GM18907 (cell line): Measurements from ENCODE around the gene KDM4C.
"Not testable (repeated sequence)": the region's sequence is repeated elsewhere in the genome, so short reads cannot be mapped to it uniquely, and the experiment has no call there.

Experiments used
- ATAC-seq: cut with Tn5 transposase; IDR thresholded peaks from one replicate; pipeline ENCODE4 v1.9.1; 2021; ENCODE audit warnings: mild to moderate bottlenecking, moderate library complexity; ENCODE audit not compliant: unreplicated experiment

KDM4C gene

GRCh38 chr9:7011395-7012067, 253.8 kb downstream of the KDM4C start:
- ATAC-seq: peak; percentile 76

- no peak for ATAC-seq
Observed at GRCh38 chr9:7027996-7028395, 270.2 kb downstream of the KDM4C start.

- ATAC-seq: no peak
Observed at GRCh38 chr9:7028591-7028990, 270.8 kb downstream of the KDM4C start.

- ATAC-seq: not testable (repeated sequence)
Observed at GRCh38 chr9:7030943-7031342, 273.2 kb downstream of the KDM4C start.

- ATAC-seq: no peak
Observed at GRCh38 chr9:7033076-7034045, 275.6 kb downstream of the KDM4C start.

- ATAC-seq: no peak
Observed at GRCh38 chr9:7037176-7037575, 279.4 kb downstream of the KDM4C start.

GRCh38 chr9:7042124-7042523, 284.4 kb downstream of the KDM4C start:
- ATAC-seq: no peak

- ATAC-seq: no peak
Observed at GRCh38 chr9:7045361-7045760, 287.6 kb downstream of the KDM4C start.

GRCh38 chr9:7051711-7052110, 293.9 kb downstream of the KDM4C start:
- ATAC-seq: no peak

- ATAC-seq: no peak
Observed at GRCh38 chr9:7053903-7054302, 296.1 kb downstream of the KDM4C start.

- ATAC-seq: no peak
Observed at GRCh38 chr9:7055171-7055903, 297.6 kb downstream of the KDM4C start.

GRCh38 chr9:7056254-7056653, 298.5 kb downstream of the KDM4C start:
- ATAC-seq: no peak

GRCh38 chr9:7058473-7058872, 300.7 kb downstream of the KDM4C start:
- no peak for ATAC-seq

GRCh38 chr9:7067169-7067568, 309.4 kb downstream of the KDM4C start:
- ATAC-seq: no peak

- no peak for ATAC-seq
Observed at GRCh38 chr9:7071916-7072315, 314.1 kb downstream of the KDM4C start.

GRCh38 chr9:7073706-7074105, 315.9 kb downstream of the KDM4C start:
- no peak for ATAC-seq

GRCh38 chr9:7075154-7075553, 317.4 kb downstream of the KDM4C start:
- no peak for ATAC-seq

- no peak for ATAC-seq
Observed at GRCh38 chr9:7079051-7079450, 321.3 kb downstream of the KDM4C start.

GRCh38 chr9:7081065-7081600, 323.4 kb downstream of the KDM4C start:
- no peak for ATAC-seq

- no peak for ATAC-seq
Observed at GRCh38 chr9:7083192-7083591, 325.4 kb downstream of the KDM4C start.

GRCh38 chr9:7085357-7085756, 327.6 kb downstream of the KDM4C start:
- ATAC-seq: no peak
